ENCODE measurements around the gene ZMYND8. TPM values are rescaled to one million over a fixed set of nuclear protein-coding genes. Genes with fewer than 3 reads are reported as not detected.
"Not testable (repeated sequence)": the region's sequence is repeated elsewhere in the genome, so short reads cannot be mapped to it uniquely, and the experiment has no call there.

The ZMYND8 gene
- total and polyA plus RNA-seq, 2 donors (not counting 3 experiments of a cell fraction or from before 2014, with no cell fraction given): 30.6 to 75.2 TPM

GRCh38 chr20:47396762-47397476, 40.4 kb upstream of the ZMYND8 start:
- Histone ChIP-seq H2AFZ (ENCODE audit: low read depth, low read length) (no peak overlapping the region), H4K20me1 (replicated peaks; ENCODE audit: control insufficient read depth, extremely low read depth, insufficient read depth, low read length) (no peaks in the 10 kb centered on the region), H3K9ac (replicated peaks; ENCODE audit: extremely low read depth, insufficient read depth, low read length) (no peak overlapping the region), H3K4me2 (ENCODE audit: insufficient read depth, low read length) (no peak overlapping the region), H3K9me1 (replicated peaks; ENCODE audit: control insufficient read depth, extremely low read depth, insufficient read depth, low read length) (no peaks in the 10 kb centered on the region), H3K79me2 (ENCODE audit: control insufficient read depth, insufficient read depth, low read length) (no peaks in the 10 kb centered on the region), H3K4me3 (replicated peaks in 1 of 3; ENCODE audit: insufficient read depth in 1 of 3, low read depth in 1 of 3, low read length in 3 of 3) (no peak overlapping the region), H3K9me3 (replicated peaks; ENCODE audit: control insufficient read depth, insufficient read depth, low read length) (no peaks in the 10 kb centered on the region), H3K27ac (ENCODE audit: insufficient read depth, low read depth, low read length) (no peak overlapping the region), H3K4me1 (ENCODE audit: control insufficient read depth, extremely low read depth, insufficient read depth, low read length) (peaks cover 6% of the 10 kb centered on the region), H3K27me3 (ENCODE audit: control insufficient read depth in 2 of 2, insufficient read depth in 2 of 2, low read length in 2 of 2) (no peaks in the 10 kb centered on the region), H3K36me3 (ENCODE audit: control insufficient read depth in 2 of 2, extremely low read depth in 1 of 2, insufficient read depth in 2 of 2, low read length in 2 of 2) (no peaks in the 10 kb centered on the region)
- TF ChIP-seq CTCF (IDR thresholded peaks at IDR 0.05; ENCODE audit: extremely low read depth in 1 of 2, insufficient read depth in 1 of 2, low read depth in 1 of 2, low read length in 2 of 2): no peak
- POLR2A ChIA-PET: no interaction called here
- dilution Hi-C loops (cut with MboI; ENCODE audit: extremely low pct_ligation_motif_present, low sequenced_read_pairs): no loop called here
- intact Hi-C loops (cut with micrococcal nuclease): no loop called here
- no peak for DNase-seq (ENCODE audit: low read depth, low spot score)
- BruUV-seq (replicated peaks): no TSS peak
- no peak for FAIRE-seq
- CTCF ChIA-PET: interaction anchor here (1.2 to 1.3 kb wide), 2 partner anchors 13 to 224 kb away, joined by 5 to 7 read pairs; no protein-coding TSS in a partner anchor

- BruUV-seq (replicated peaks); H2AFZ ChIP-seq (ENCODE audit: low read depth, low read length); H3K9ac ChIP-seq (replicated peaks; ENCODE audit: extremely low read depth, insufficient read depth, low read length); intact Hi-C loops (cut with micrococcal nuclease); H3K9me3 ChIP-seq (replicated peaks; ENCODE audit: control insufficient read depth, insufficient read depth, low read length); H3K27me3 ChIP-seq (ENCODE audit: control insufficient read depth in 2 of 2, insufficient read depth in 2 of 2, low read length in 2 of 2); H3K27ac ChIP-seq (ENCODE audit: insufficient read depth, low read depth, low read length); H3K4me3 ChIP-seq (replicated peaks in 1 of 3; ENCODE audit: insufficient read depth in 1 of 3, low read depth in 1 of 3, low read length in 3 of 3); POLR2A ChIA-PET; FAIRE-seq; H3K79me2 ChIP-seq (ENCODE audit: control insufficient read depth, insufficient read depth, low read length); H4K20me1 ChIP-seq (replicated peaks; ENCODE audit: control insufficient read depth, extremely low read depth, insufficient read depth, low read length); dilution Hi-C loops (cut with MboI; ENCODE audit: extremely low pct_ligation_motif_present, low sequenced_read_pairs); H3K9me1 ChIP-seq (replicated peaks; ENCODE audit: control insufficient read depth, extremely low read depth, insufficient read depth, low read length); DNase-seq (ENCODE audit: low read depth, low spot score); H3K36me3 ChIP-seq (ENCODE audit: control insufficient read depth in 2 of 2, extremely low read depth in 1 of 2, insufficient read depth in 2 of 2, low read length in 2 of 2); H3K4me2 ChIP-seq (ENCODE audit: insufficient read depth, low read length): not testable (repeated sequence)
- CTCF ChIA-PET: interaction anchor here (0.6 to 2.8 kb wide), 5 partner anchors 10 to 227 kb away, joined by 3 to 13 read pairs (median 3); partner anchors contain the start of gene NCOA3
- H3K4me1 ChIP-seq (ENCODE audit: control insufficient read depth, extremely low read depth, insufficient read depth, low read length): peaks cover 12% of the 10 kb centered on the region
These were observed 37.5 kb upstream of the ZMYND8 start for GRCh38 chr20:47393796-47394514.

Data from endothelial cell of umbilical vein (primary cell).